K562 (cell line): Measurements from ENCODE around the gene GAL3ST3. TPM values are rescaled to one million over a fixed set of nuclear protein-coding genes. Genes with fewer than 3 reads are reported as not detected.

Experiments
- C11orf30 ChIP-seq: fragments of 450-650 bp; IDR thresholded peaks from 2 replicates; pipeline ENCODE4 v1.6.1; 2016; ENCODE audit warnings: low read depth, mild to moderate bottlenecking
- CBX3 ChIP-seq, 2 experiments: IDR thresholded peaks; 1 replicate in 1 of 2; 2 replicates in 1 of 2; pipeline ENCODE4 v1.6.1; 2012; ENCODE audit warnings: inconsistent platforms in 2 of 2, low read length in 2 of 2, borderline replicate concordance in 1 of 2, control low read depth in 1 of 2
- CHD4 ChIP-seq: fragments of 200-600 bp; sonication (generic); IDR thresholded peaks from 3 replicates; pipeline ENCODE4 v1.6.1; 2012; ENCODE audit warnings: low read depth, mild to moderate bottlenecking, mixed read lengths, low read length, inconsistent platforms; ENCODE audit not compliant: insufficient read depth, insufficient replicate concordance, poor library complexity, severe bottlenecking
- EP400 ChIP-seq: fragments of 450-650 bp; IDR thresholded peaks from 2 replicates; pipeline ENCODE4 v1.6.1; 2017; ENCODE audit warnings: antibody characterized with exemption, mild to moderate bottlenecking, moderate library complexity
- ESRRA ChIP-seq: fragments of 450-650 bp; IDR thresholded peaks from 2 replicates; pipeline ENCODE4 v1.6.1; 2014; ENCODE audit warnings: low read depth, mild to moderate bottlenecking, moderate library complexity, borderline replicate concordance
- GATAD2B ChIP-seq: fragments of 450-650 bp; IDR thresholded peaks from 2 replicates; pipeline ENCODE4 v1.6.1; 2017; ENCODE audit warnings: mild to moderate bottlenecking, borderline replicate concordance
- JUND ChIP-seq, 2 experiments: IDR thresholded peaks; 2 replicates in 1 of 2; 3 replicates in 1 of 2; pipeline ENCODE4 v1.6.1; 2011; ENCODE audit warnings: borderline replicate concordance in 2 of 2, low read depth in 2 of 2, low read length in 2 of 2, improper control_type of control experiment in 1 of 2, missing biosample characterization in 1 of 2, missing genetic modification characterization in 1 of 2, missing genetic modification reagents in 1 of 2
- KDM1A ChIP-seq, 2 experiments: fragments of 450-650 bp; IDR thresholded peaks; 2 replicates each; pipeline ENCODE4 v1.6.1; 2016; ENCODE audit warnings: mild to moderate bottlenecking in 2 of 2
- PKNOX1 ChIP-seq: fragments of 450-650 bp; IDR thresholded peaks from 2 replicates; pipeline ENCODE4 v1.6.1; 2016
- PTBP1 ChIP-seq: fragments of 200-400 bp; formaldehyde crosslinking; IDR thresholded peaks from 2 replicates; pipeline ENCODE4 v1.6.1; 2017; ENCODE audit warnings: low read depth, low read length
- RNF219 ChIP-seq: fragments of 250-450 bp; sonication (Bioruptor Pico); IDR thresholded peaks from 2 replicates; pipeline ENCODE4 v1.5.0; 2022; ENCODE audit warnings: mild to moderate bottlenecking
- SMAD4 ChIP-seq: fragments of 250-450 bp; sonication (Bioruptor Pico); conservative IDR thresholded peaks from 2 replicates; pipeline ENCODE4 v1.8.0; 2021; ENCODE audit warnings: inconsistent platforms, mild to moderate bottlenecking, moderate library complexity
- SREBF1 ChIP-seq: fragments of 150-350 bp; IDR thresholded peaks from 2 replicates; pipeline ENCODE4 v1.6.1; 2014; ENCODE audit warnings: antibody characterized with exemption, low read depth, low read length, borderline replicate concordance
- TEAD4 ChIP-seq, 2 experiments: sonication (generic) in 1 of 2; formaldehyde crosslinking in 1 of 2; IDR thresholded peaks; 2 replicates each; pipeline versions ENCODE4 v1.6.1 to v1.8.0; 2012 to 2022; ENCODE audit warnings: borderline replicate concordance in 1 of 2, inconsistent platforms in 1 of 2, low read length in 1 of 2, mild to moderate bottlenecking in 1 of 2, missing genetic modification reagents in 1 of 2
- ZNF586 ChIP-seq: fragments of 450-650 bp; formaldehyde crosslinking; conservative IDR thresholded peaks from 2 replicates; pipeline ENCODE4 v1.4.0; 2020; ENCODE audit warnings: mild to moderate bottlenecking, moderate library complexity
- ZSCAN29 ChIP-seq: fragments of 450-650 bp; IDR thresholded peaks from 2 replicates; pipeline ENCODE4 v1.6.1; 2017
- polyA plus RNA-seq, 8 experiments: library from polyadenylated mRNA; depleted of rRNA in 4 of 8; stranded (reverse) in 5 of 8; unstranded in 3 of 8; fragments of >200 nt; fragmentation: Nextera tagmentation in 2 of 8; fragmentation: Illumina TruSeq in 1 of 8; extraction: Ambion mirVana in 2 of 8; extraction: Trizol in 1 of 8; gene quantifications; 2 replicates each; pipeline versions ENCODE4 v1.2.1 to v1.2.3, GENCODE V29; 2011 to 2014; ENCODE audit warnings: inconsistent platforms in 1 of 8, missing spikeins in 1 of 8
- total RNA-seq, 7 experiments: library from RNA; depleted of rRNA in 6 of 7; stranded (reverse); fragments of >200 nt in 6 of 7; fragmentation: Illumina TruSeq in 2 of 7; extraction: Trizol in 2 of 7; gene quantifications; 2 replicates each; pipeline versions ENCODE4 v1.2.1 to v1.2.3, GENCODE V29; 2011 to 2021; ENCODE audit warnings: low replicate concordance in 1 of 7
- TF ChIP-seq, protein P1 (sequence below): fragments of 450-650 bp; IDR thresholded peaks from 2 replicates; pipeline ENCODE4 v1.6.1; 2016; ENCODE audit warnings: antibody characterized with exemption
- TF ChIP-seq, protein P2 (sequence below): sonication (generic); formaldehyde crosslinking; IDR thresholded peaks from 2 replicates; pipeline ENCODE4 v1.9.0; 2022; ENCODE audit warnings: mild to moderate bottlenecking, missing genetic modification reagents
- TF ChIP-seq, protein P3 (sequence below): fragments of 250-450 bp; sonication (Bioruptor Pico); IDR thresholded peaks from 2 replicates; pipeline ENCODE4 v1.9.0; 2021; ENCODE audit warnings: mild to moderate bottlenecking

GAL3ST3 gene
- total and polyA plus RNA-seq, 9 of the 15 experiments (the other 6 are each of a cell fraction or from before 2014, with no cell fraction given): not detected

DNA sequence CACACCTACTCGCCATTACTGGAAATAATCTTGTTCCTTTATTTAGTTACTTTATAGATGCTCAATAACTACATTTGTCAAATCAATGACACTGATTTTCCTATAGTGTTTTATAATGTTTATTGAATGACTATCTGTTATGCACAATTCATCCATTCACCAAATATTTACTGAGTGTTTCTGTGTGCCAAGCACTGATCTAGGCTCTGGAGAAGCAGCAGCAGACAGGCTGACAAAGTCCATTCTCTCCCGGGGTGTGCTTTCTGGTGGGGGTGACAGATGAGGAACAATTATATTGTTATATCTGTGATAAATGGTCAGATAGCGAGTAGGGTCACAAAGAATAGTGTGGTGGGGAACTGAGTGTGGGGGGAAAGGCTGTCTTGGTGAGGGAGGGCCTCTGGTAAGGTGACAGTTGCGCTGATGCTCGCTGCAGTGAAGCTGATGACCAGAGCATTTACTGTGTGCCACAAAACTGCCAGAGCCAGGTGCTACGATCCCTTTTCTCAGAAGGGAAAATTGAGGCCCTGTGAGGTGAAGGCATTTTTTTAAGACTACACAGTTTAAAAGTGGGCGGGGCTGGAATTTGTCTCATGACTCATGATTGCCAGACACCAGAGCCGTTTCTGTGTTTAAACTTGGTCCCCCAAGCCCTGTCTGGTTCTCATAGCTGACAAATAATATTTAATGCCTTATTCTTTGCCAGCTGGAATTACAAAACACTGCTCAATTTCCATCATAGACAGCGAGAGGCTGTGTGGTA lies 31.3 kb upstream of the GAL3ST3 start (continued):
- TF ChIP-seq, protein P1, sequence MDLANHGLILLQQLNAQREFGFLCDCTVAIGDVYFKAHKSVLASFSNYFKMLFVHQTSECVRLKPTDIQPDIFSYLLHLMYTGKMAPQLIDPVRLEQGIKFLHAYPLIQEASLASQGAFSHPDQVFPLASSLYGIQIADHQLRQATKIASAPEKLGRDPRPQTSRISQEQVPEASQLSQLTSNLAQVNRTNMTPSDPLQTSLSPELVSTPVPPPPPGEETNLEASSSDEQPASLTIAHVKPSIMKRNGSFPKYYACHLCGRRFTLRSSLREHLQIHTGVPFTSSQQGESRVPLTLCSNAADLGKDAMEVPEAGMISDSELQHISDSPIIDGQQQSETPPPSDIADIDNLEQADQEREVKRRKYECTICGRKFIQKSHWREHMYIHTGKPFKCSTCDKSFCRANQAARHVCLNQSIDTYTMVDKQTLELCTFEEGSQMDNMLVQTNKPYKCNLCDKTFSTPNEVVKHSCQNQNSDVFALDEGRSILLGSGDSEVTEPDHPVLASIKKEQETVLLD: no peak
- TF ChIP-seq, protein P2, sequence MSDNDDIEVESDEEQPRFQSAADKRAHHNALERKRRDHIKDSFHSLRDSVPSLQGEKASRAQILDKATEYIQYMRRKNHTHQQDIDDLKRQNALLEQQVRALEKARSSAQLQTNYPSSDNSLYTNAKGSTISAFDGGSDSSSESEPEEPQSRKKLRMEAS (CRISPR knock-in tag): no peak
- TF ChIP-seq TEAD4 (IDR thresholded peaks at IDR 0.05; ENCODE audit: low read length) (0 out of 2 replicates have a peak, but pooled peaks have one; percentile 39), TEAD4 (CRISPR knock-in tag; IDR thresholded peaks at IDR 0.05; ENCODE audit: borderline replicate concordance) (no peak), JUND (IDR thresholded peaks at IDR 0.05; ENCODE audit: borderline replicate concordance, low read depth, low read length) (peak; percentile 73; the same call in 1 of the 2 replicates), JUND (tag; IDR thresholded peaks at IDR 0.05; ENCODE audit: borderline replicate concordance, low read depth, low read length) (peak; percentile 70; the same call in 1 of the 3 replicates), PKNOX1 (peak; percentile 54), ZNF586 (no peak), C11orf30 (no peak), RNF219 (CRISPR knock-in tag) (no peak), ZSCAN29 (no peak), CHD4 (no peak), ESRRA (peak; percentile 95), EP400 (0 out of 2 replicates have a peak, but pooled peaks have one; percentile 13), SMAD4 (no peak), GATAD2B (no peak), CBX3 (IDR thresholded peaks at IDR 0.05; ENCODE audit: borderline replicate concordance in 1 of 2, low read length in 2 of 2) (no peak), PTBP1 (no peak), KDM1A (IDR thresholded peaks at IDR 0.05) (peak in 1 of 2 experiments; percentile 52; a peak in 1 of 4 replicates), SREBF1 (no peak)
- TF ChIP-seq, protein P3, sequence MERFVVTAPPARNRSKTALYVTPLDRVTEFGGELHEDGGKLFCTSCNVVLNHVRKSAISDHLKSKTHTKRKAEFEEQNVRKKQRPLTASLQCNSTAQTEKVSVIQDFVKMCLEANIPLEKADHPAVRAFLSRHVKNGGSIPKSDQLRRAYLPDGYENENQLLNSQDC (CRISPR knock-in tag): no peak
